Cerebellar nuclear complex (tissue), 1 donor: ENCODE measurements around the gene C4orf51.
A peak's percentile ranks its signal among the peaks of the same experiment; 100 is the strongest.

Experiments
- DNase-seq, 2 experiments: peaks; one replicate each; lab custom pipeline; 2025; lab: John Stamatoyannopoulos, UW

Gene C4orf51

DNA sequence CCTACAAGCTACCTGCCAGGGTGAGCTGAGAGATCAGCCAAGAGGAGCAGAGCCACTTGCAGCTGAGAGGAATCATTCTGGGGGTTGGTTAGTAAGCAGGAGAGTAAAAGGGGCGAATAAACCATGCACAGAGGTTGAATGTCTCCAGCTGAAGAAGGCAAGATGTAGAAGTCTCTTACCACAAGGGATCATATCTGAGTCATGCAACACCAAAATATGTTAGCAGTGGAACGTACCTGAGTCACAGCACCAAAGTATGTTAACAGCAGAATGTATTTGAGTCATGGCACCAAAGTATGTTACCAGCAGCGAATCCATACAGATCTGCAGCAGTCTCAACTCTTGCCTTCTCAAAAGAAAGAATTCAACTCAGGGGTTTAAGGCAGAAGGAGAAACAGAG lies 29.9 kb downstream of the C4orf51 start:
- no peak for DNase-seq

DNA sequence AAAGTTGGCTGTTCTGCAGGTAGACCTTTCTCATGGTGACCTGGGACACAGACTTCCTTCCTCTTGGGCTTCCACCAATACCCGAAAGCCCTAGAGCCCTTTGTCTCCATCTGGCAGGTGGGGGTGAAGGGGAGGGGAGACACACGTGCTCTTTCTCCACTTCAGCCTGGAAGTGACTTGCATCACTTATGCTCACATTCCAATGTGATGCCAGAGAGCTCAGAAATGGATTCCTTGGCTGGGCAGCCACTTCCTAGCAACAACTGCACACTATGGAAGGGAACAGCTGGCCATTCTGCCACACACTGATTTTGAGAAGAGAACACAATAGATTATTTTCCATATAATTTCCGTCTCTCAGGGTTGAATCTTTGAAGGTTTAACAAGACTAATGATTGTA lies 36.3 kb downstream of the C4orf51 start:
- no peak for DNase-seq

DNA sequence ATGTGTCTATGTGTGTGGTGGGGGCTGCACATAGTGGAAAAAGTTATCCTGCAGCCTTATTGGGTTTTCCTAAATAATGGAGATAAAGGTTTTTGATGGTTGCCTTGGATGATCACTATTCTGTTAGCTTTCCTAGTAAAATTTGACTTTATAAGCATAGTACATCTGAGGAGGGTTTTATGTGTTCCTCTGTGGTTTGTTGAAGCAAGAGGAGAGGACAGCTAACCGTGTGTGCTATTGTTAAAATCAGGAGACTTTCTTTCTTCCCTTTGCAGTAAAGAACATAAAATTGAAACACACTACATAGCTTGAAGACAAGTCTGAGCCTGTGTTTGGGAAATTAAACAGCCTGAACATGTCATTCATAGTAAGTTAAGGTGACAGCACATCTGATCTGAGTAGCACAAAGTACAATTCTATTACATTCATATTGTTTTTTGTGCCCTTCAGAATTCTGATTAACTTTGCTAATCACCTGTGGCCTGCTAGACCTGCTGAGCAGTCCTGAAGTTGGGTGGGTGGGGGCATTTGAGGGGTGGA lies 36.8 kb downstream of the C4orf51 start:
- no peak for DNase-seq

DNA sequence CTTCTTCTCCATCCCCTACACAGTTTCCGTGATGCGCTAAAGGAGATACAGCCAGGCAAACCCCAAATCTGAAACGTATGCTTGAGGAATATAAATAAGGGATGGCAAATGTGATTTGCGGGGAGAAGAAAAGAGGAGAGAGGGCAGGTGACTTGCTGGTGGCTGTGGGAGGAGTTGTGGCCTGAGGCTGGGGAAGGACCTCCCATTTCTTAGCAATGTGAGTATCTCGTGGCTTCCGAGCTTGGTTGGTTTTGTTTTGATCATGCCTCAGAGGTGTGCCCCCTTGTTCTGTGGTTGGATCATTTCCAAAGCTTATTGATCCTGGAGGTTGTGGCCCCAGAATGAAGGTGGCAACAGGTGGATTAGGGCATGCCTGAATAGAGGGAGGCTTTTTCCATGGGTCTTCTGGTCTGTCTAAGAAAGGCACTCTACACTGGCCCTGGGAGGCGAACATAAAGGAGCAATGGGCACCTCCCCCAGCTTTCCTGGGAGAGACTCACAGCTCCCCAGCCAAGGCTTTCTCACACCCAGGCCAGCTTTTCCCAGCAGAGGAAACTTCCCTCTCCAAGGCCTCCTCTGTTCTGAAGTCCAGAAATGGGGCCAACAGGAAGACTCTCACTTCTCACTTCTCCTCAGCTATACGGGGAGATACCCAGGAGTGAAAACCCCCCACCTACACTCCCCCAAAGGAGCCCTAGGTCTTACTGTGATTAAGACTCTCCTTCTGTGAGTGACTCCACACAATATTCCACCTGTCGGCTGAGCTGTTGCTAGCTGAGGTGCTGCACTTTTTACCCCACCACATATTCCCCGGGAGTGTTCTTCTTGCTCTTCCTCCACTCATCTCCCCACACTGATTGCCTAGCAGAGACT lies 40.0 kb downstream of the C4orf51 start:
- no peak for DNase-seq

DNA sequence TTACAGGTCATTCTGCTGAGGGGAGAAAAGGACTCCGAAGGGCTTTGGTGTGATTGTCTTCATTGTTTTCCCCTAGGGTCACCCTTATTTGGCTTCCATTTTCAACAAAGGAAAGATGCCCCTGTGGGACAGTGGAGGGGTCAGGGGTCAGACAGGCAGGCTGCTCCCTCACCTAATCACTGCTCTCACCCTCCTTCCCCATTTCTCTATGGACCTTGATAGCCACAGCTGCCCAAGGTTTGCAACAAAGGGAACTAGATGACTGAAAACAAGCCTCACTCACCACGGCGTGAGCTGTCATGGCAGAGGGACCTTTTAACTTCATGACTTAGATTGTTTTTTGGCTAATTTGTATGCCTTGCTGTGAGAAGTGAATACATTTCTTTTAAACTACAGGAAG lies 40.7 kb downstream of the C4orf51 start:
- no peak for DNase-seq

DNA sequence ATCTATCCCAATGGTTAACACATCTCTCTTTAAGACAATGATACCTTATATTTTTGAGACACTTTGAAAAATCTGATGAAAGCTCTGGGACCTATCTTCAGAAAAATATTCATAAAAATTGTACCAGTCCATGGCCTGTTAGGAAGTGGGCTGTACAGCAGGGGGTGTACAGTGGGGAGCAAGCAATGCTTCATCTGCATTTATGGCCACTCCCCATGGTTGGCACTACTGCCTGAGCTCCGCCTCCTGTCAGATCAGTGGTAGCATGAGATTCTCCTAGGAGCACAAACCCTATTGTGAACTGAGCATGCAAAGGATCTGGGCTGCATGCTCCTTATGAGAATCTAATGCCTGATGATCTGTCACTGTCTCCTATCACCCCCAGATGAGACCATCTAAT lies 42.6 kb downstream of the C4orf51 start:
- no peak for DNase-seq

DNA sequence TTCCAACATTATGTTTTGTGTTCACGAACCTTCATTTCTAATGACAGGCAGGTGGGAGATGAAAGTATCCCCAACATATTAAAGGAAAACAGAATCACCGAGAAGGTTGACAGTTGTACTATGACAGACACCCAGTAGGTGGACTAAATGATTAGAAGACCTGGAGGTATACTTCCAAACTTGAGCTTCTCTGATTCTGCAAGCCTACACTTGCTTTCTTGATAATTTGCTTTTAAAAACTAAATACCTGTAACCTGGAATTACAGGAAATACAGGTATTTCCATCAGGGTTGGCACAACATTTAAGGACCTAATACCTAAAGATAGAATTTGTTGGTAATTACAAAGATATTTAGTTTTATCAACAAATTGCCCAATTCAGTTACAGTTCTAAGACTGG lies 43.4 kb downstream of the C4orf51 start:
- DNase-seq = no peak

DNA sequence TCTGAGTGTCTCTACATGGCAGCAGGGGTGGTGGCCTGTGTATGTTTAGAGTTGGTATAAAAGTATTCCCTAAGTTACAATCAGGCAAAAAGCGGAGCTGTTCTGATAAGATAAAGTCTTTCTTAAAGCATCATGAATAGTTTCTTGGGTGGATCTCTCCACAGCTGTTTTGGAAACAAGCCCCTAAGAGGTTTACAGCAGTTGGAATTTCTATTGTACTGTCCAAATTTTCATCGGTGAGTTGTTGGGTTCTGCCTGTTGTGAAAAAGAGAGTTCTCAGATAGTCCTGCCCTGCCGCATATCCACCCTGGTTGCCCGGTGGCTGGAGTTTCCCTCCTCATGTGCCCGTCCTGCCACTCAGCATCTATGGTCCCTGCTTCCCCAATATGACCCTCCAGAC lies 50.1 kb downstream of the C4orf51 start:
- DNase-seq = no peak

DNA sequence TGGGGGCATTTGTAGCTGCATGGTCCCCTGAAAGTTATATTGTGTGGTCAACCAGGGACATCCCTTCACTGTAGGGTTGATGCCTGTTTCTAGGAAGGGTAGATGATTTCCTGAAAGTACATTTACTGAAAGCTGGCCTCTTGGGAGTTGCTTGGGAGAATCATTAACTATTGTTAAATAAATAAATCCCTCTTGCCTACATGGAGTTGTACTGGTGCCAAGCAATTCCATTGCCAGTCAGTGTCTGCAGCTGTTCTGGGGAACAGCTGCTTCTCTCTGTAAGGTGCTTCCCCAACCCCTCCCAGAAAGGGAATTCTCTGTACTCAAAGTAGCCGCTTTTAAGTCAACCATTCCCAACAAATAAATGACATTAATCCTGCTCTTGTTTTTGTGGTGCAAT lies 51.1 kb downstream of the C4orf51 start:
- DNase-seq = no peak

DNA sequence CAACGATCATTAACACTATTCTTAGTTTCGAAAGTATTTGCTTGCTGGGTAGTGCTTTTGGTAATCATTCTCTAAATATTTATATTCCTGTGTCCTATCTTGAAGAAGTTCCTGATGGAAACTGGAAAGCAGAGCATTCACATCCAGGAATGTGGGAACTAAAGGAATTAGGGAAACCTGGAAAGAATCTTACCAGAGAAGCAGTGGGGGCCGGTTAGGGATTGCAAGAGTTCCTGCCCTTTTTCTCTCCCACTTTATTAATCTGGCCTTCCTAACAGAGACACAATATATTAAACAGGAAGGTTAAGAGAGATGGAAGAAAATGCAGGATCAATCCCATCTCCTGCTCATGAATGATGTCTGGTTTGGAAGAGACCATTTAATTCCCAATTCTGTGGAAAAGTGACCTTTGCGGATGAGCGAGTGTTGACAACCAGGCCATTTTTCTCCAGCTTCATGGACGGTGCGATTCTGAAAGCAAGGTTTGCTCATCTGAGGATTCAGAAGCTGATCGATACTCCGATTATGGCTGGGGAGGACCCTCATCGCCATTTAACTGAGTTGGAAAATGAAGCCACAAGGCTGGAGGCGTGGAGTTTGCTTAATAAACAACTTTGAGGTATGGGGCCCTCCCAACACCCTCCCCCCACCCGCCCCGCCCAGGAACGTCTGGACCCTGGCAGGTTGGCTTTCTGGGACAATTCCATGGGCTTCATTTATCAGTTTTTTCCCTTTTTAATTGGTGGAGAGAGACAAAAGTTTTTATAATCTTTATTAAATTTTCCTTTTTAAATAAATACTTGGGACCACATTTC lies 52.3 kb downstream of the C4orf51 start:
- no peak for DNase-seq

DNA sequence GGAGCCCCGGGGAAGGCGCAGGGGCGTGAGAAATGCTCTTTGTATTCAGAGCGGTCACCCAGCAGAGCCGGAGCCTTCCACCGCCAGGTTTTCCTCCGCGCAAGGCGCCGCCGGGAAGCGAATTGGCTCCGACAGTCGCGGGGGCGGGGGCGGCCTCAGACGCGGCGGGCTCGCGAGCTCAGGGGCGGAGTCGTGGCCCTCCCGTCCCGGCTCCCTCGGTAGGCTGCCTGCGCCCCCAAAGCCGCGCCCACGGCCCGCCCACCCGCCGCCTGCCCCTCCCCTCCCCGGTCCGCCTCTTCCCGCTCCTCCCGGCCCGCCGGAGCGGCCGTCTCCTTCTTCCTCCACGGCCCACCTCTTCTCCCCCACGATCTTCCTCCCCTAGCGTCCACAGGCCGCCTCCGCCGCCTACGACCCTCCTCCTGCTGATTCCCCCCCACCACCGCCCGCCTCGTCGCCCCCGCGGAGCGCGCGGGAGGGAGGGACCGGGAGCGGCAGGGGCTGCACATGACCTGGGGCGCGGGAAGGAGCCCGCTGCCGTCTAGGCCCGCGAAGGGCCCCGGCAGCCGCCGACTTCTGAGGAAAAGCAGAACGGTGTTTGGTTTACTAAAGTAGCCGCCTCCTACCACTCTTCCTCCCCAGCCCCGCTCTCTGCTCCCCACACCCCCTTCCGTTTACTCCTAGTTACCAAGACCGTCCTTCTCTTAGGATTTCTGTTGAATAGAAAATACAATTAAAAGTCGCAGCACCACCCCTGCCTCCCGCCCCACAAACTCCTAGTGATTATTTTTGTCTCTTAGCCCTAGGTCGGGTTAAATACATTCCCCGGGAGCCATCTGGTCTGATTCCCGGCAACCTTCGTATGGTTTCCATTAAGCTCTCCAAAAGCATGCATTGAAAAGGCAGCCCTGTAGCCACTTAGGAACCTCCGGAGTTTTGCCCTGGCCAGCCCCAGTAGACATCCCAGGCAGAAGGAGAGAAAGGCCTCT lies 53.2 kb downstream of the C4orf51 start:
- peak; percentile 59 to 83 for DNase-seq

DNA sequence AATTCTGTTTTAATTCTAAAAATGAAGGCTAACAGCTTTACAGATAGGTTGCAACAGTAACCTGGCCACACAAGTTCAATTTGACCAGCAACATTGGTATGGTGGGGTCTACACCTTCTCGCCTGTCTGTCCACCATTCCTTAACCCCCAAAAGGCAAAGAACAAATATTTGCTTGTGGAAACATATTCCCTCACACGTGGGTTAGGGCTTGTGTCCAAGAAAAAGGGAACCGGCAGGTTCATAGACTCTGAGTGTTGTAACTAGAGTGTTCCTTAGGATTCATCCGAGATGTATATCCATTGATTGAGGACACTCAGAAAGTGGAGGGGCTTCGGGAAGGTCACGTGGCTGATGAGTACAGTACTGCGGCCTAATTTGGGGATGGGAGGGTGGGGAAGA lies 54.1 kb downstream of the C4orf51 start:
- DNase-seq = no peak

DNA sequence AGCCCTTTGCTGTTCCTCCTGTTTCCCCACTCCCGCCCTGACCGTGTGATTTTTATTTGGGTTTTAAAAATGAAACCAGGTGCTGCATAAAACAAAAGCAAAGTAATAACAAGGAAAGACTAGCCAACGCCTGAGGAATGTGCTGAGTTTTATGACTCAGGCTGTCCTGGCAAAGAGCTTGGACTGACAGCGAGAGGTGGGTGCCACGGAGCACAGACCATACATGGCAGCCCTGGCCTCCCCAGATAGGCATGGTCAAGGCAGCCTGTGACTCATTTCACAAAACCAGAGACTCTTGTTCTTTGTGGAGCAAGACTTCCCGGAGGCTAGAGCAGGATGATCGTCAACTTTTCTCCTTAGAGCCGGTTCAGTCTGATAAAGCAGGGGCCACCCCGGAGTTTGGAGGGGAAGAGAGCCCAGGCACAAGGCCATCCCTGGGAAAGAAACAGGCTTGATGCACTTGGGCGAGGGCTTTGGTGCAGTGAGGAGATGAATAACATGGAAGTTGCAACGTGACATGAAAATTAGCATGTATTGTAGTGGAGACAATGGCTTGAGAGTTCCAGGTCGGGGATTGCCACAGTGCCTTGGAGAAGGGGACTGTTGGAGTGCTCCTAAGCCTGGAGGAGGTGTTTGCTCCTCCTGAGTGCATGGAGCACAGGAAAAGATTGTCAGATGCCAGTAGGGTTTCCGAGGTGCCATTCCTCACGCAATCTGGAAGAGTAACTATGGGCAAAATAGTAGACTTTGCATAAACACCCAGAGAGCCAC lies 54.8 kb downstream of the C4orf51 start:
- no peak for DNase-seq

DNA sequence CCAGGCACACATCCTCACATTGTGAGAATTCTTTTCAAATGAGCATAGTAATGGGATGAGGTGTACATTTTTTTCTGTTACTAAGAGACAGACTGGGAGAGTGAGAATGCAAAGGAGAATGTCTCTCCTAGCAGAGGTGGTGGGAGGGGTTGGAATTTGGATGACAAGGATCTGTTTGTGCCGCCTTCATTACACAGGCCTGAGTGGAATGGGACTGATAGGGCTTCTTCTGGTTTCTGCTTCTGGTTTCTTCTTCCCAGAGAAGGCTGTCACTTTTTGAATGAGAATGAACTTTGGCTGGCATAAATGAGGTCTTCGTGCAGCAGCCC lies 55.4 kb downstream of the C4orf51 start:
- DNase-seq = no peak

DNA sequence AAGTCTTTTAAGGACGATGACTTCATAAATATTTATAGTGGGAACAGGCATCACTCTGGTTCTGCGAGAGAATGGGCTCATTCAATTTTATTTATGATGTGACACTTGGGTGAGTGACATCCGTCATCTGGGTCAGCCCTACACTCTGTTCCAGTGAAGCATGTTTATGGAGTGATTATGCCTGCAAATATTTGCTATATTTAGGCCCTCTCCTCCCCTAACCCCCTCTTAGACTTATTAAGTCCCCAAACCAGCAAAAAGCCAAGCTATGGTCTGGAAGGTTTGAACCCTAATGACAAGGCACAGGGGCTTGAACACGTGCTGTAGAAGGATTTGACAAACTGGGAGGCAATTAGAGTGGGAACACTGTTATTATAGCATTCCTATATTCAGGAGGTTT lies 55.9 kb downstream of the C4orf51 start:
- DNase-seq = no peak

DNA sequence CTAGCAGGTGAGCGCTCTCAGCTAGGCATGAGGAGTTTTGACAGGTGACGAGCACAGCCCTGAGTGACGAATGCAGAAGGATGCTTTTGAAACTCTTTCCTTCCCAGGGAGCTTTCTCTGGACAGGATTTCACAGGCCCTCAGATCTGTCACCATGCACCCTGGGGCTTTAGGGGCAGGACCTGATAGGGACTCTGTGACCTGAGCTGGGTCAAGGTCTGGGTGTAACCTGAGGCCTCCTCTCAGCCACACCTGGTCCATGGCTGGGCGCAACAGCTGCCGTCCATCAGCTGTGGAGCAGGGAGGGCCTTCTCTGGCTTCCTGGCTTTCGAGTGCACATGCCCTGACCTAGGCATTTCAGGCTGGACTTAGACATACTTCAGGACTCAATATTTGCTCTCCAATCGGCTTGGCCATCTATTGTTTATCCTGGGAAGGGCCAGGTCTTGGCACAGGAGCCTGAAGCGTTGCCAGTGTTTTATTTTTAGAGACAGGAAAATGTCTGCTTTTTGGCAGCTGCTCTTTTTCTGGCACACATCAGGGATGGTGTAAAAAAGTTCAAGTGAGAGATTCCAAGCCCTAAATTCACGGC lies 56.4 kb downstream of the C4orf51 start:
- DNase-seq = peak; percentile 78 to 83

DNA sequence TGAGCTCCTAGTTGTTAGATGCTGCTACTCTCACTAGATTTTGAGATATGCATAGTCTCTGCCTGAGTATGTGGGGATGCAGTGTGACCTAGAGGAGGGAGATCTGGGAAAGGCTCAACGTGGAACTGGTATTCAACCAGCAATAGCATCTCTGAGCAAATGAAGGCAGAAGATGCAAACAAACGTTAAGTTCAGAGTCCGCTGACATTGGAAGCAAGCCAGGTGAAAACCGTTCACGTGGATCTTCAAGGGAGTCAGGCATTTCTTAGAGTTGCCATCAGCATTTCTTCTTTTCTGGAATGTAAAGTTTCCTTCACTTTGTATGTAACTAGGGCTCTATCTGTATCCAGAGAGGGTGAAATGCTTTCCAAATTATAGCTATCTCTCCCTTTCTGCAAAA lies 59.9 kb downstream of the C4orf51 start:
- DNase-seq = no peak

DNA sequence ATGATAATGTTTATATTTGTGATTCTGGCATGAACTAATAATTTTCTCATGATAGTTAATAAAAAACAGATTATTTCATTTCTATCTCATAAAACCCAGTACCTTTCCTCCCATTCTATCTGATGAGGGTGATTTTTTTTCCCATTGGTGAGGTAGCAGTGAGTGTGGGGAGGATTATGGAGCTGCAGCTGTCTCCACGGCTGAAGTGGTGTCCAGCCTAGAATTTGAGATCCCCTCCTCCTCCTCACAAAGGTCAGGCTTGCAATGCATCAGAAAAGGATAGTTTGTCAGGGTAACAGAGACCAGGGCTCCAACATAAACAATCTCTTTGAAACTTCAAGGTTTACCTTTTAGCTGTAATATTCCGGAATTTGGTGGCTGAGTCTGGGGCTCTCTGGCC lies 60.9 kb downstream of the C4orf51 start:
- no peak for DNase-seq

DNA sequence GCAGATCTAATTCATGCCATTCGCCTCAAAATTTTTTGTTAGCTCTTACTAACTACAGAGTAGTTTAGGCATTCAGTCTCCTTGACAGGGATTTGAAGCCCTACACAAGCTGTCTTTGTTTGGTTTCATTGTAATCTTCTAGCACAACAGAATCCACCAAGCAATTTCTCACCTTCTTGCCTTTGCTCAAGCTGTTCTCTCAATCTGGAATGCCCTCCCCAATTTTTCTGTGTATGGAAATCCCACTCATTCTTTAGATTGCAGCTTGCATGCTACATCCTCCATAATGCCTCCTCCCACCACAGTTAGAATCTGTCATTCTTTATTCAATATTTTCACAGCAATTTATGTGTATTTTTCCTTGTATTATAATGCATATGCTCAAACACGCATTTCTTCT lies 63.7 kb downstream of the C4orf51 start:
- DNase-seq = no peak

DNA sequence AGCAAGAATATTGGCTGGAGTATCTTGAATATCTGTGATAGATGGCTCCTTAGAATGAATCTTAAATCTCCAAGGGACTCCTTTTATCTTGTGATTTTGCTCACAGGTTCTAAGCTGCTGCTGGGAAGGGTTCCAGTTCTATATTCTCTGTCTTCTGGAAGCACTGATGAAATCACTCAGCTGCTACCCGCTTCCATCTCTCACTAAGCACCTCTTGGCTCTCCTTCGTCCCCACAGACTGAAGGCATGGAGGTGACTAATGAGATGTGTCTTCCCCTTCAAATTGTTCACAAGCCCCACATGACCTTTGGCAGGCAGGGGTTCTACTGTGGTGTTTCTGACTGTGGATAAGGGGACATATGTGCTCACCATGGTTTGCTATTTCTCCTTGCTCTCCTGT lies 75.9 kb downstream of the C4orf51 start:
- DNase-seq = no peak

DNA sequence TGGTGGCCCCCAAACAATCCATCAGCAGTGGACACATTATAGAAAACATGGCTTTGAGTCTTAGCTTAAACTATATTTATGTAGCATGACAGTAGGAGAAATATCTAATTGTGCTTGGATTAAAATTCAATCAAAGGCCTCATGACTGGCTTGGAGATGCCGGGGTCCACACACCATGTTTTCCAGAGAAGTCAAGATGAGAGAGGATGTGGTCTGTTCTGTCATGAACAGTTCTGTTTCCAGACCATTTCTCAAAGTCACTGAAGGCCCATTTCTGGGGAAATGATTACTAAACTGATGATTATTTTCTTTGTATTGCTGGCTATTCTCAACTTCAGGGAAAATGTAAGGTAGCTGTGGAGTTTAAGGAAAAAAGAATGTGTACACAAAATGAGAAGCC lies 76.3 kb downstream of the C4orf51 start:
- no peak for DNase-seq
